ENCODE data around the gene SPRY1.

Gene SPRY1

DNA sequence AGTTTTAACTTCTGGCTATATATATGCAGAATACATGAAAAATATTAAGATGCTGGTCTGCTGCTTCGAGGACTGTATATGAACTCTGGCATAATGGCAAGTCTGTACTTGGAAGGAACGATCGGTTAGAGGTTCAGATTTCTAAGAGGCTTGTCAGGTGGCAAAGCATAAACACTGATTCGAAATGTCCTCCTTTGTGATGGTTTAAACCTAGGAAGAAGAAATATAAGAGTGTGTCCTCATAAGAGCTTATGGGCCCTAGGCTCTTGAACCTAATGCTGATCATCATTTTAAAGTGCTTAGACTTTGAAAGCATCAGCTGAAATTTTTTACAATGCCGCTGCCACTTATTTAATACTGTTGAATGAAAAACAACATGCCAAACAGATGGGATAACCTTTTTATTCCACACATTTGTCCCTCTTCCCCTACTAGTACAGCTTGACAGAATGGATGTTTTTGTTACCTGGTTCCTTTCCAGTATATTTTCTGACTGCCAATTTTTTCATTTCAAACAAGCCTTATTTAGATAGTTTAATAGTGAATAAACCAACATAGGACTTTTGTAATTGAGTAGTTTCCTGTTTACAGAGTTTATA is 8.8 kb downstream of the SPRY1 start:
- H3K79me2 ChIP-seq (ENCODE audit: insufficient read depth, low read length) = no peaks in the 10 kb centered on the region
- no peak overlapping the region for H3K4me3 ChIP-seq (ENCODE audit: low read depth in 1 of 2, low read length in 2 of 2)
- no peaks in the 10 kb centered on the region for H3K4me1 ChIP-seq (ENCODE audit: insufficient read depth, low read length)
- H3K36me3 ChIP-seq (ENCODE audit: insufficient read depth, low read length) = no peaks in the 10 kb centered on the region
- no peak overlapping the region for H2AFZ ChIP-seq (ENCODE audit: low read depth, low read length)
- H3K9me3 ChIP-seq (ENCODE audit: insufficient read depth, low read length, severe bottlenecking) = no peaks in the 10 kb centered on the region
- H3K27ac ChIP-seq (ENCODE audit: low read length) = no peak overlapping the region
- H3K9ac ChIP-seq (ENCODE audit: low read depth, low read length) = no peak overlapping the region
- no peak for ATAC-seq (ENCODE audit: insufficient read depth, low read depth)
- TF ChIP-seq, protein P1, sequence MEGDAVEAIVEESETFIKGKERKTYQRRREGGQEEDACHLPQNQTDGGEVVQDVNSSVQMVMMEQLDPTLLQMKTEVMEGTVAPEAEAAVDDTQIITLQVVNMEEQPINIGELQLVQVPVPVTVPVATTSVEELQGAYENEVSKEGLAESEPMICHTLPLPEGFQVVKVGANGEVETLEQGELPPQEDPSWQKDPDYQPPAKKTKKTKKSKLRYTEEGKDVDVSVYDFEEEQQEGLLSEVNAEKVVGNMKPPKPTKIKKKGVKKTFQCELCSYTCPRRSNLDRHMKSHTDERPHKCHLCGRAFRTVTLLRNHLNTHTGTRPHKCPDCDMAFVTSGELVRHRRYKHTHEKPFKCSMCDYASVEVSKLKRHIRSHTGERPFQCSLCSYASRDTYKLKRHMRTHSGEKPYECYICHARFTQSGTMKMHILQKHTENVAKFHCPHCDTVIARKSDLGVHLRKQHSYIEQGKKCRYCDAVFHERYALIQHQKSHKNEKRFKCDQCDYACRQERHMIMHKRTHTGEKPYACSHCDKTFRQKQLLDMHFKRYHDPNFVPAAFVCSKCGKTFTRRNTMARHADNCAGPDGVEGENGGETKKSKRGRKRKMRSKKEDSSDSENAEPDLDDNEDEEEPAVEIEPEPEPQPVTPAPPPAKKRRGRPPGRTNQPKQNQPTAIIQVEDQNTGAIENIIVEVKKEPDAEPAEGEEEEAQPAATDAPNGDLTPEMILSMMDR (IDR thresholded peaks at IDR 0.05; ENCODE audit: borderline replicate concordance, extremely low read depth, low read length, poor library complexity, severe bottlenecking) = no peak
- TF ChIP-seq EZH2 (IDR thresholded peaks at IDR 0.05; ENCODE audit: borderline replicate concordance, low read depth, low read length, severe bottlenecking) = no peak
- no peaks in the 10 kb centered on the region for H4K20me1 ChIP-seq (ENCODE audit: insufficient read depth, low read length)
- H3K4me2 ChIP-seq (ENCODE audit: insufficient read depth, low read length) = no peak overlapping the region
- H3K27me3 ChIP-seq (ENCODE audit: insufficient read depth, low read length, poor library complexity) = peaks cover 28% of the 10 kb centered on the region
- no peak for DNase-seq

GRCh38 chr4:123406872-123407271 is 10.3 kb downstream of the SPRY1 start:
- H3K4me2 ChIP-seq (ENCODE audit: insufficient read depth, low read length) = no peak overlapping the region
- ATAC-seq (ENCODE audit: insufficient read depth, low read depth) = no peak
- H3K79me2 ChIP-seq (ENCODE audit: insufficient read depth, low read length) = no peaks in the 10 kb centered on the region

DNA sequence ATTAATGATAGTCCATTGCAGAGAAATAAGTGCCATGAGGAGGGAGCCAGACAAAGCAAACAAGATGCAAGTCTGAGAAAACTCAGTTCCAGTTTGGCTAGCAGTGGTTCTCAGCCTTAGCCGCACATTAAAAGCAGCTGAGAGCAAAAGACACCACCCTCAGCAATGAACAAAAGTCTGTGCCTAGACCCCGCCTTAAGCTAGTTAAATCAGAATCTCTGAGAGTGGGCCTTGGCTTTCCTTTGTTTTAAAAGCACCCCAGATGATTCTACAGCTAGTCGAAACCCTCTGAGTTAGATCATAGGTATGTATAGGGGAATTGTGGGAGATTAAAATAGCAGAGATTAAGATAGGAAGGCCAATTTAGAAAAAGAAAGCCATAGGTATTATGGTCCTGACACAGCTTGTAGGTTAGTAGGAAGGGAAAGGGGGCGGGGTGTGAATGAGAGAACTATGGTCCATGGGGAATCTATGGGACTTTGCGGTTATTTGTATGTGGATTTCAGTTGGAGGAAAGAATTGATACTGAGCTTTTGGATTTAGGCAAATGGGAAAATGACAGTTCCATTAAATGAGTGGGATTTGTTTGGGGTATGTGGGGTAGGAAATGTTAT is 12.0 kb downstream of the SPRY1 start:
- Histone ChIP-seq H3K79me2 (ENCODE audit: insufficient read depth, low read length) (no peaks in the 10 kb centered on the region), H3K4me2 (ENCODE audit: insufficient read depth, low read length) (no peak overlapping the region), H3K4me3 (ENCODE audit: low read depth in 1 of 2, low read length in 2 of 2) (no peak overlapping the region), H2AFZ (ENCODE audit: low read depth, low read length) (no peak overlapping the region), H4K20me1 (ENCODE audit: insufficient read depth, low read length) (no peaks in the 10 kb centered on the region), H3K9me3 (ENCODE audit: insufficient read depth, low read length, severe bottlenecking) (no peaks in the 10 kb centered on the region), H3K9ac (ENCODE audit: low read depth, low read length) (no peak overlapping the region), H3K4me1 (ENCODE audit: insufficient read depth, low read length) (no peaks in the 10 kb centered on the region), H3K36me3 (ENCODE audit: insufficient read depth, low read length) (no peaks in the 10 kb centered on the region), H3K27ac (ENCODE audit: low read length) (no peak overlapping the region), H3K27me3 (ENCODE audit: insufficient read depth, low read length, poor library complexity) (no peaks in the 10 kb centered on the region)
- TF ChIP-seq, protein P1 (IDR thresholded peaks at IDR 0.05; ENCODE audit: borderline replicate concordance, extremely low read depth, low read length, poor library complexity, severe bottlenecking) = no peak
- TF ChIP-seq EZH2 (IDR thresholded peaks at IDR 0.05; ENCODE audit: borderline replicate concordance, low read depth, low read length, severe bottlenecking) = no peak
- ATAC-seq (ENCODE audit: insufficient read depth, low read depth) = no peak
- no peak for DNase-seq

More at GRCh38 chr4:123406872-123407271, 10.3 kb downstream of the SPRY1 start:
- H3K36me3 ChIP-seq (ENCODE audit: insufficient read depth, low read length) = no peaks in the 10 kb centered on the region
- no peaks in the 10 kb centered on the region for H3K4me1 ChIP-seq (ENCODE audit: insufficient read depth, low read length)
- H4K20me1 ChIP-seq (ENCODE audit: insufficient read depth, low read length) = no peaks in the 10 kb centered on the region
- no peak overlapping the region for H3K9ac ChIP-seq (ENCODE audit: low read depth, low read length)
- no peak for DNase-seq
- no peak overlapping the region for H3K27ac ChIP-seq (ENCODE audit: low read length)
- H3K9me3 ChIP-seq (ENCODE audit: insufficient read depth, low read length, severe bottlenecking) = no peaks in the 10 kb centered on the region
- no peak overlapping the region for H3K4me3 ChIP-seq (ENCODE audit: low read depth in 1 of 2, low read length in 2 of 2)
- H2AFZ ChIP-seq (ENCODE audit: low read depth, low read length) = no peak overlapping the region
- TF ChIP-seq, protein P1 (IDR thresholded peaks at IDR 0.05; ENCODE audit: borderline replicate concordance, extremely low read depth, low read length, poor library complexity, severe bottlenecking) = no peak
- TF ChIP-seq EZH2 (IDR thresholded peaks at IDR 0.05; ENCODE audit: borderline replicate concordance, low read depth, low read length, severe bottlenecking) = no peak
- H3K27me3 ChIP-seq (ENCODE audit: insufficient read depth, low read length, poor library complexity) = peaks cover 14% of the 10 kb centered on the region

Data from DND-41 (cell line).